Endothelial cell of umbilical vein (primary cell): Measurements from ENCODE around the gene FSD1L. TPM values are rescaled to one million over a fixed set of nuclear protein-coding genes. Genes with fewer than 3 reads are reported as not detected.

Experiments used
- polyA plus RNA-seq, 4 experiments: library from polyadenylated mRNA; depleted of rRNA in 3 of 4; stranded (reverse) in 3 of 4; unstranded in 1 of 4; fragments of >200 nt; gene quantifications; 2 replicates each; pipeline versions ENCODE4 v1.2.1 to v1.2.3, GENCODE V29; 2011 to 2012; ENCODE audit warnings: missing spikeins in 1 of 4
- total RNA-seq: library from RNA; stranded (reverse); gene quantifications from 2 replicates; pipeline ENCODE4 v1.2.3, GENCODE V29; 2021

The FSD1L gene
- total and polyA plus RNA-seq, 2 donors (not counting 3 experiments of a cell fraction or from before 2014, with no cell fraction given), result 0.69 to 8.5 TPM

Other genes starting within 250 kb of the FSD1L start
- gene SLC44A1, start 203.4 kb upstream of the FSD1L start, total RNA-seq, result 35.3 and 37.7 TPM in 2 replicates
- gene SLC44A1, start 203.4 kb upstream of the FSD1L start, polyA plus RNA-seq, result 11.5 and 16.1 TPM in 2 replicates
- 13.2 and 14.4 TPM in 2 replicates for gene FKTN, start 110.1 kb downstream of the FSD1L start, total RNA-seq
- gene FKTN, start 110.1 kb downstream of the FSD1L start, polyA plus RNA-seq, result 2.8 and 3.1 TPM in 2 replicates
- not detected in 2 replicates for gene TAL2, start 214.4 kb downstream of the FSD1L start, total RNA-seq
- 0.30 TPM in 1 of 2 replicates, not detected in the other for gene TAL2, start 214.4 kb downstream of the FSD1L start, polyA plus RNA-seq
- gene TMEM38B, start 246.5 kb downstream of the FSD1L start, total RNA-seq, result 6.5 and 7.7 TPM in 2 replicates
- 3.2 and 4.2 TPM in 2 replicates for gene TMEM38B, start 246.5 kb downstream of the FSD1L start, polyA plus RNA-seq